Fibroblast of lung (primary cell): ENCODE measurements around the gene ZBTB16. TPM values are rescaled to one million over a fixed set of nuclear protein-coding genes. Genes with fewer than 3 reads are reported as not detected.
A peak's percentile ranks its signal among the peaks of the same experiment; 100 is the strongest.

Experiments used
- DNase-seq, 2 donors: peaks; one replicate each; pipeline versions ENCODE4 v3.0.0 to v3.0.0-alpha.2; 2010; ENCODE audit warnings: low read depth in 2 of 2
- H2AFZ ChIP-seq: 2 replicates; pipeline ENCODE4 v1.5.1; 2012; ENCODE audit warnings: low read length, control low read depth, inconsistent platforms
- H3K27ac ChIP-seq: 2 replicates; pipeline ENCODE4 v1.5.1; 2011; ENCODE audit warnings: low read length, control low read depth; ENCODE audit not compliant: insufficient read depth
- H3K27me3 ChIP-seq: 2 replicates; pipeline ENCODE4 v1.5.1; 2011; ENCODE audit warnings: mild to moderate bottlenecking, low read length; ENCODE audit not compliant: control insufficient read depth, insufficient read depth
- H3K36me3 ChIP-seq: 2 replicates; pipeline ENCODE4 v1.5.1; 2011; ENCODE audit warnings: low read length; ENCODE audit not compliant: control insufficient read depth, insufficient read depth
- H3K4me1 ChIP-seq: 2 replicates; pipeline ENCODE4 v1.5.1; 2011; ENCODE audit warnings: low read length; ENCODE audit not compliant: control insufficient read depth, insufficient read depth; ENCODE audit errors: extremely low read depth
- H3K4me2 ChIP-seq: 2 replicates; pipeline ENCODE4 v1.5.1; 2011; ENCODE audit warnings: low read length, control low read depth; ENCODE audit not compliant: insufficient read depth; ENCODE audit errors: extremely low read depth
- H3K4me3 ChIP-seq, 4 experiments: fragments of 200-600 bp in 1 of 4; sonication (generic) in 1 of 4; replicated peaks in 1 of 4; 2 replicates each; pipeline ENCODE4 v1.5.1; 2011 to 2016; ENCODE audit warnings: low read length in 4 of 4, low read depth in 3 of 4, mild to moderate bottlenecking in 3 of 4, control low read depth in 2 of 4, inconsistent platforms in 1 of 4, mixed read lengths in 1 of 4; ENCODE audit not compliant: insufficient read depth in 1 of 4; ENCODE audit errors: control extremely low read depth in 1 of 4
- H3K79me2 ChIP-seq: 2 replicates; pipeline ENCODE4 v1.5.1; 2012; ENCODE audit warnings: mild to moderate bottlenecking, low read length, inconsistent platforms; ENCODE audit not compliant: control insufficient read depth, insufficient read depth
- H3K9ac ChIP-seq: 2 replicates; pipeline ENCODE4 v1.5.1; 2011; ENCODE audit warnings: mild to moderate bottlenecking, low read length, control low read depth; ENCODE audit not compliant: insufficient read depth
- H3K9me3 ChIP-seq: 2 replicates; pipeline ENCODE4 v1.5.1; 2012; ENCODE audit warnings: low read depth, low read length; ENCODE audit not compliant: control insufficient read depth, insufficient read depth
- H4K20me1 ChIP-seq: 2 replicates; pipeline ENCODE4 v1.5.1; 2011; ENCODE audit warnings: low read length; ENCODE audit not compliant: control insufficient read depth, insufficient read depth; ENCODE audit errors: extremely low read depth
- EZH2 ChIP-seq: IDR thresholded peaks from 2 replicates; pipeline ENCODE4 v1.5.1; 2012; ENCODE audit warnings: low read length, control low read depth, mild to moderate bottlenecking; ENCODE audit errors: missing control alignments
- polyA plus RNA-seq, 2 donors: library from polyadenylated mRNA; depleted of rRNA in 1 of 2; stranded (reverse) in 1 of 2; unstranded in 1 of 2; fragments of >200 nt; gene quantifications; 2 replicates each; pipeline ENCODE4 v1.2.1, GENCODE V29; 2011 to 2012; ENCODE audit warnings: missing spikeins in 1 of 2
- total RNA-seq: library from RNA; depleted of rRNA; stranded (reverse); fragments of >200 nt; gene quantifications from 2 replicates; pipeline ENCODE4 v1.2.1, GENCODE V29; 2014
- TF ChIP-seq, protein P1 (sequence below), 2 donors: IDR thresholded peaks in 1 of 2; conservative IDR thresholded peaks in 1 of 2; 1 replicate in 1 of 2; 2 replicates in 1 of 2; pipeline ENCODE4 v1.5.1; 2011 to 2012; ENCODE audit warnings: low read length in 2 of 2, control low read depth in 1 of 2, inconsistent platforms in 1 of 2, low read depth in 1 of 2, mild to moderate bottlenecking in 1 of 2

The ZBTB16 gene
- total and polyA plus RNA-seq, 2 donors (not counting 1 experiment from before 2014, with no cell fraction given): not detected

DNA sequence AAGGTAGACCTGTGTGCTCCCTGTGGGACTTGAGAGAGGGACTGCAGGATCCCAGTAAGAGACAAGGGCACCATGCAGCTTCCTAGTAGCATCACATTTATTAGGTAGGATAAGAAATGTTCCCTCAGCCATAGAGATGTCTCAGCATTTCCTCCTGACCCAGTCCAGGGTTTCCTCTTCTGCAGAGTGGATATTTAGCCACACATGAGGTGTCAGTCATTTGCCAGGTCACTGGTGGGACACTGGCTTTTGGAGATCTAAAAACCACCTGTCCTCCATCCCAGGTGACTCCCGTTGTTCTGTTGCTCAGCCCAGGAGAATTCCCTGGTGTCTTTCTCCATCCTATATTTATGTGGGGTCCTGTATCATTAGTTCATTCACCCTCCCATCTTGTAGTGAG, 119.1 kb downstream of the ZBTB16 start:
- H3K27me3 ChIP-seq: peaks cover 9% of the 10 kb centered on the region
- no peaks in the 10 kb centered on the region for H3K4me1 ChIP-seq
- no peak overlapping the region for H2AFZ ChIP-seq
- no peak overlapping the region for H3K9ac ChIP-seq
- no peak for TF ChIP-seq EZH2
- TF ChIP-seq, protein P1, sequence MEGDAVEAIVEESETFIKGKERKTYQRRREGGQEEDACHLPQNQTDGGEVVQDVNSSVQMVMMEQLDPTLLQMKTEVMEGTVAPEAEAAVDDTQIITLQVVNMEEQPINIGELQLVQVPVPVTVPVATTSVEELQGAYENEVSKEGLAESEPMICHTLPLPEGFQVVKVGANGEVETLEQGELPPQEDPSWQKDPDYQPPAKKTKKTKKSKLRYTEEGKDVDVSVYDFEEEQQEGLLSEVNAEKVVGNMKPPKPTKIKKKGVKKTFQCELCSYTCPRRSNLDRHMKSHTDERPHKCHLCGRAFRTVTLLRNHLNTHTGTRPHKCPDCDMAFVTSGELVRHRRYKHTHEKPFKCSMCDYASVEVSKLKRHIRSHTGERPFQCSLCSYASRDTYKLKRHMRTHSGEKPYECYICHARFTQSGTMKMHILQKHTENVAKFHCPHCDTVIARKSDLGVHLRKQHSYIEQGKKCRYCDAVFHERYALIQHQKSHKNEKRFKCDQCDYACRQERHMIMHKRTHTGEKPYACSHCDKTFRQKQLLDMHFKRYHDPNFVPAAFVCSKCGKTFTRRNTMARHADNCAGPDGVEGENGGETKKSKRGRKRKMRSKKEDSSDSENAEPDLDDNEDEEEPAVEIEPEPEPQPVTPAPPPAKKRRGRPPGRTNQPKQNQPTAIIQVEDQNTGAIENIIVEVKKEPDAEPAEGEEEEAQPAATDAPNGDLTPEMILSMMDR (conservative IDR thresholded peaks at IDR 0.05 in 1 of 2, IDR thresholded peaks at IDR 0.05 in 1 of 2; ENCODE audit: low read depth in 1 of 2, low read length in 2 of 2): no peak
- no peaks in the 10 kb centered on the region for H3K79me2 ChIP-seq
- no peak overlapping the region for H3K27ac ChIP-seq
- DNase-seq: no peak
- H3K4me2 ChIP-seq: no peak overlapping the region
- H3K9me3 ChIP-seq: no peaks in the 10 kb centered on the region
- no peaks in the 10 kb centered on the region for H4K20me1 ChIP-seq
- no peak overlapping the region for H3K4me3 ChIP-seq
- no peaks in the 10 kb centered on the region for H3K36me3 ChIP-seq

DNA sequence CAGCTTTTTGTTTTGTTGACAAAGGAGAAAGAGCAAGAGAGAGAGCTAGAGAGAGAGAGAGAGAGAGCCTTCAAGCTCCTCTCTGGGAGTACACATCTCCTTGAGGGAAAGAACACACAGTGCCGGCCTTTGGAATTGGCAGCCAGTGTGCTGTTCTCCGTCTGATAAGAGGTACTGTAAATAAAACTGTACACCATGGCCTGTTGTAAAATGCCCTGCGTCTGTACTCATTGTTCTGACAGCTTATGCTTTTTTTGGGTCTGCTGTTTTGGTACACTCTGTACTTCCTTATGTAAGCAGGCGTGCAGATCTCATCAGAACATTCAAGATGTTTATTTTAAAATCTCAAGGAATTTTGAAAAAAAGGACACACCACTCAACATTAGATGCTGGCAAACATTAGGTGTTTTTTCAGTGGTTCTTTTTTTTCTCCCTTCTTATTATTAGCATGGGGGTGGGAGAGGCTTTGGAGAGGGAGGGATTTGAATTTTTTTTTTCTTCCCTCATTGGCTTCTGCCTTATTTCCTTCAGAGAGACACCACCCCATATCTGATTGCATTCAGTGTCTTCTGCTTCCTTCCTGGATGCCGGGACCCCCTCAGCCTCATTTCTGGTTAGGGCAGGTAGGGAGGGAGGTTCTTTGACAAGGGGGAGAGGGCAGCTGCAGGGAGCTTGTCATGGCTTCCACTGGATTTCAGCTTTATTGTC, 119.9 kb downstream of the ZBTB16 start:
- H3K4me3 ChIP-seq: peak overlapping the region in 1 of 4 experiments; percentile 59
- H3K9ac ChIP-seq: no peak overlapping the region
- H3K79me2 ChIP-seq: no peaks in the 10 kb centered on the region
- peak in 1 of 2 donors; percentile 100 for DNase-seq
- H3K27ac ChIP-seq: no peak overlapping the region
- TF ChIP-seq, protein P1 (conservative IDR thresholded peaks at IDR 0.05 in 1 of 2, IDR thresholded peaks at IDR 0.05 in 1 of 2; ENCODE audit: low read depth in 1 of 2, low read length in 2 of 2): peak in 1 of 2 donors; percentile 3
- TF ChIP-seq EZH2: no peak
- H3K4me2 ChIP-seq: no peak overlapping the region
- H3K27me3 ChIP-seq: peaks cover 9% of the 10 kb centered on the region
- no peaks in the 10 kb centered on the region for H4K20me1 ChIP-seq
- no peaks in the 10 kb centered on the region for H3K4me1 ChIP-seq
- no peaks in the 10 kb centered on the region for H3K9me3 ChIP-seq
- no peaks in the 10 kb centered on the region for H3K36me3 ChIP-seq
- no peak overlapping the region for H2AFZ ChIP-seq

DNA sequence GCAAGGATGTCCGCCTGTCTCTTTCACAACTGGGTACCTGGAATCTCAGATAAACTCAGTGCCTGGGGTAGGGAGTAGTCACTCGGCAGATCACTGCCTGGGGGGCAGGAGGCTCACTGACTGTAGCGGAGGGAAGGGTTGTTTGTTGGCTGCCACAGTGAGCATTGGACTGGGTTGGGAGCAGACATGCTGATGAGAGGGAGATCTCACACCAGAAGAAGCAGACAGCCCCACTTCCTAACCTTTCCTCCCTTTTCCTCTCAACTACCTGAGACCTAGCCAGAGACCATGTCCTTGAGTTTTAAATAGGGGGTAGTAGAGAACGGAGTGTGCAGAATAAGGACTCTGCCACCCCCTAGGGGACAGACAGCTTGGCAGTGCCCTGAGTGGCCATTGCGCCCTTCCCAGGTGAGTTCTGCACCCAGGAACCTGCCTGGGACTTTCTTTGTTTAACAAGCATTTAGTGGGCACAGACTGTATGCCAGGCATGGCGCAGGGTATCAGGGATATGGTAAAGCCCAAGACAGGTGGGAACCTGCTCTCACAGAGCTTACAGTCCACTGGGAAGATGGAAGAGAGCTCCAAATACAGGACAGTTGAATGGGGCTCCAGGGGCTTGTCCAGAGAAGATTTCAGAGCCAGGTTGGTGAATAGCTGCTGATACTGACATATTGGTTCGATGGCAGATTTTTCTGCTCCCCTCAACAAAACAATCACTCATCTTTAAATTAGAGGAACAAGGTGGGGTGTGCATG, 121.0 kb downstream of the ZBTB16 start:
- Histone ChIP-seq H2AFZ (no peak overlapping the region), H3K4me3 (peak overlapping the region in 1 of 4 experiments; percentile 59), H3K27me3 (peaks cover 9% of the 10 kb centered on the region), H3K4me2 (no peak overlapping the region), H3K79me2 (no peaks in the 10 kb centered on the region), H3K9me3 (no peaks in the 10 kb centered on the region), H4K20me1 (no peaks in the 10 kb centered on the region), H3K4me1 (no peaks in the 10 kb centered on the region), H3K36me3 (no peaks in the 10 kb centered on the region), H3K27ac (no peak overlapping the region), H3K9ac (no peak overlapping the region)
- DNase-seq: peak in 1 of 2 donors; percentile 53
- TF ChIP-seq EZH2: no peak
- TF ChIP-seq, protein P1 (conservative IDR thresholded peaks at IDR 0.05 in 1 of 2, IDR thresholded peaks at IDR 0.05 in 1 of 2; ENCODE audit: low read depth in 1 of 2, low read length in 2 of 2): peak; percentile 31 to 38
